B cell (primary cell): ENCODE measurements around the gene EIF5A.

ENCODE experiments used
- CTCF ChIP-seq: fragments of 200-600 bp; IDR thresholded peaks from one replicate; pipeline ENCODE4 v1.8.0; 2022; ENCODE audit warnings: antibody characterized with exemption, mild to moderate bottlenecking
- EZH2 ChIP-seq: IDR thresholded peaks from 2 replicates; pipeline ENCODE4 v1.6.1; 2012; ENCODE audit warnings: borderline replicate concordance, low read depth, mild to moderate bottlenecking, moderate library complexity, low read length; ENCODE audit not compliant: insufficient read depth, poor library complexity, severe bottlenecking

- TF ChIP-seq CTCF (no peak), EZH2 (no peak)
These were observed 40.4 kb downstream of the EIF5A start for GRCh38 chr17:7347630-7348477.
